BLaER1 treated with 17β-estradiol and CSF1 and Interleukin-3, amounts not matched to agents 10 nM and 100 nM (cell line): ENCODE measurements around the gene TVP23C.
"Not testable (repeated sequence)": the region's sequence is repeated elsewhere in the genome, so short reads cannot be mapped to it uniquely, and the experiment has no call there.

ENCODE experiments used
- H3K27ac ChIP-seq, 11 experiments: shearing (Covaris generic); formaldehyde crosslinking; 2 replicates each; pipeline ENCODE4 v1.8.1; 2022
- H3K27me3 ChIP-seq, 11 experiments: shearing (Covaris generic); formaldehyde crosslinking; 2 replicates each; pipeline ENCODE4 v1.8.1; 2022
- H3K36me3 ChIP-seq, 11 experiments: shearing (Covaris generic); formaldehyde crosslinking; 2 replicates each; pipeline ENCODE4 v1.8.1; 2022
- H3K4me1 ChIP-seq, 10 experiments: shearing (Covaris generic); formaldehyde crosslinking; 2 replicates each; pipeline ENCODE4 v1.8.1; 2022
- H3K4me2 ChIP-seq, 11 experiments: shearing (Covaris generic); formaldehyde crosslinking; 2 replicates each; pipeline ENCODE4 v1.8.1; 2022
- H3K4me3 ChIP-seq, 10 experiments: shearing (Covaris generic); formaldehyde crosslinking; 2 replicates each; pipeline ENCODE4 v1.8.1; 2022
- H3K9ac ChIP-seq, 11 experiments: shearing (Covaris generic); formaldehyde crosslinking; 2 replicates each; pipeline ENCODE4 v1.8.1; 2022
- H3K9me3 ChIP-seq, 11 experiments: shearing (Covaris generic); formaldehyde crosslinking; replicated peaks in 1 of 11; 2 replicates each; pipeline ENCODE4 v1.8.1; 2022
- H4K20me1 ChIP-seq, 11 experiments: shearing (Covaris generic); formaldehyde crosslinking; 2 replicates each; pipeline ENCODE4 v1.8.1; 2022

Gene TVP23C

GRCh38 chr17:15563375-15563857 lies at the start of gene TVP23C:
TSS of gene TVP23C (minus strand) at chr17:15563483. CDS start at chr17:15563448, 35 bp downstream.
- H3K4me1 ChIP-seq, H3K36me3 ChIP-seq, H3K9me3 ChIP-seq, H4K20me1 ChIP-seq, H3K27ac ChIP-seq: not testable (repeated sequence)
- H3K27me3 ChIP-seq, result peaks cover 0 to 15% (median 5%) of the 10 kb centered on the region in 11 experiments; a peak in 13 of 22 replicates
- peak within 1 kb of the TSS; percentile 27 to 63 (median 46); a peak in 16 of 20 replicates for H3K4me3 ChIP-seq
- peak within 1 kb of the TSS in 10 of 11 experiments; percentile 14 to 55 (median 40); a peak in 15 of 22 replicates for H3K4me2 ChIP-seq
- H3K9ac ChIP-seq, result 0 out of 22 replicates have a peak within 1 kb of the TSS, but pooled peaks of 1 of the 11 experiments have one; percentile 29

DNA sequence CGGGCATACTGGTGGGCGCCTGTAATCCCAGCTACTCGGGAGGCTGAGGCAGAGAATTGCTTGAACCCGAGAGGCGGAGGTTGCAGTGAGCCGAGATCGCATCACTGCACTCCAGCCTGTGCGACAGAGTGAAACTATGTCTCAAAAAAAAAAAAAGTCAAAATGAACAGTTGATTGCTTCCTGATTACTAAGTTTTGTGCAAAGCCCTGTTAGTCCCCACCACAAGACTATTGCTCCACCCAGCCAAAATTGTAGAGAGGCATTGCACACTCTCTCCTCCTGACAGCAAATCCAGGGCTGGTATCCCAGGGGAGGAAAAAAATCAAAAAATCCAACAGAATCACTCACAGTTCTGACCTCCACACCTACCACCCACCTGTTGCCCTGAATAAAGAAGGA lies 29.7 kb upstream of the TVP23C start:
- H3K4me3 ChIP-seq, H3K27ac ChIP-seq: not testable (repeated sequence)

DNA sequence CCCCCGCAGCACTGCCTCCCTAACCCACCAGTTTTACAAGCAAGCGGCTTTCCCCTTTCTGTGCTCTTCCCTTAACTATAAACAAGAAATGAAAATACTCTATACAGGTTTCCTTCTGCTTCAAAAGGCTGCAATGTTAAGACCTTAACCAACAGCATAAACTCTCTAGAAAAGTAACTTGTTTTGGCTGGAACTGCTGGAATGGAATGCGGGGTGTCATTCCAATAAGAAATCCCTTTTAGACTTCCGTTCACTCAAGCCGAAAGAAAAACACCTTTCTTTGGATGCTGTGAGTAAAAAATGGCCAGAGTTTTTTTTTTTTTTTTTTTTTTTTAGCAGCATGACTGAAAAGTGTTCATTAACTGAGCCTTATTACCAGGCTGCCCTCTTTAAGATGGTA lies 28.7 kb upstream of the TVP23C start:
- Histone ChIP-seq H3K27me3 (peaks cover 39 to 77% (median 58%) of the 10 kb centered on the region in 11 experiments), H3K4me1 (peaks cover 5 to 29% (median 15%) of the 10 kb centered on the region in 10 experiments; a peak in 16 of 20 replicates), H3K4me2 (peak overlapping the region in 6 of 11 experiments; percentile 6 to 33 (median 30); a peak in 7 of 22 replicates)
- not testable (repeated sequence) for H3K9ac ChIP-seq, H3K4me3 ChIP-seq, H3K9me3 ChIP-seq, H4K20me1 ChIP-seq, H3K27ac ChIP-seq, H3K36me3 ChIP-seq

More for the DNA sequence above, 29.7 kb upstream of the TVP23C start:
- H3K36me3 ChIP-seq, H3K9me3 ChIP-seq, H4K20me1 ChIP-seq, H3K9ac ChIP-seq: not testable (repeated sequence)
- peaks cover 5 to 29% (median 15%) of the 10 kb centered on the region in 10 experiments; a peak in 16 of 20 replicates for H3K4me1 ChIP-seq
- H3K4me2 ChIP-seq, result peak overlapping the region in 2 of 11 experiments; percentile 7 to 18; a peak in 1 of 22 replicates
- peaks cover 29 to 67% (median 49%) of the 10 kb centered on the region in 11 experiments for H3K27me3 ChIP-seq

- not testable (repeated sequence) for H3K27ac ChIP-seq, H4K20me1 ChIP-seq, H3K4me3 ChIP-seq, H3K9me3 ChIP-seq, H3K36me3 ChIP-seq, H3K9ac ChIP-seq
- Histone ChIP-seq H3K27me3 (peaks cover 48 to 88% (median 69%) of the 10 kb centered on the region in 11 experiments), H3K4me1 (peaks cover 5 to 29% (median 15%) of the 10 kb centered on the region in 10 experiments; a peak in 16 of 20 replicates), H3K4me2 (peak overlapping the region in 4 of 11 experiments; percentile 21 to 34 (median 30); a peak in 3 of 22 replicates)
Observed at GRCh38 chr17:15590844-15591243, 27.6 kb upstream of the TVP23C start.

DNA sequence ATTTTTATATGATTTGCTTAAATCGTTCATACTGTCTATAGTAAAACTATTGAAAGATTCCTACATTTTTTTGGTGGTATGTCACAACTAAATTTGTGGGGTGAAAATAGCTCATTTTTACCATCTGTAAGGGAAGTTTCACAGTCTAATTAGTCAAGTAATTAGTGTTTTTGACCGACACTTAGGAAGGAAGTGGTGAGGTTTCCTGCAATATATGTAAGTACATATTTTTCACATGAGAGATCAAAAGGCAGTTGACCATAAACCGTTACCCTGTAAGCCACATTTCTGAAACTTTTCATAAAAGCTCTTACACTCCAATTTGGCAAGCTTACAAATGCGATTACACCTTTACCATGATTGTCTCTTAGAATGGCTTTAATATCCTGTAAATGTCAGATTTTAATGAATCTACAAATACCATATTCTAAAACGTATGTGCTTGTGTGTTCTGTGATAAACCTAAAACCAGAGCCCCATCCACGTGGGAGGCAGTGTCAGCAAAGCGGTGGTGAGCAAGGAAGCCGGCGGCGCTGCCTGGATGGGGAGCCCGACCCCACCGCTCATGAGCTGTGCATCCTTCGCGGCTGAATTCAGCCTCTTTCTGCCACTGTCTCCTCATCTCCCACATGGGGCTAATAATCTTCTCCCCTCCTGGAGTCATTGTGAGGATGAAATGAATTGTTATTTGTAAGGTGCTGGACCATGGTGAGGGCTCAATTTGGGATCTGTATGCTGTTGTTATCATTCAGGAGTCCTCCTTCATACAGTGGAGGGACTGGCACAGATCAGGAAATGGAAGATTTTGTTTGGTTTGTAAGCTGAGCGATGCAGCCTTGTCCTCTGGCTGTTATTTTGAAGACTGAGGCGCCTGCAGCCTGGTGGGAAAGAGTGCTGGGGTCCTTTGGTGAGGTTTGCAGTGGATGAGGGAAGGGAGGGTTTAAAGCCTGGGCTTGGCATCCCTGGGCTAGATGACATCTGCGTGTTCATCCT lies 26.6 kb upstream of the TVP23C start:
- H3K27me3 ChIP-seq, result peaks cover 52 to 95% (median 73%) of the 10 kb centered on the region in 11 experiments
- not testable (repeated sequence) for H3K9ac ChIP-seq, H4K20me1 ChIP-seq, H3K36me3 ChIP-seq, H3K4me3 ChIP-seq, H3K27ac ChIP-seq, H3K9me3 ChIP-seq
- H3K4me2 ChIP-seq, result peak overlapping the region in 10 of 11 experiments; percentile 33 to 71 (median 60); a peak in 16 of 22 replicates
- H3K4me1 ChIP-seq, result peaks cover 5 to 29% (median 15%) of the 10 kb centered on the region in 10 experiments; a peak in 16 of 20 replicates

DNA sequence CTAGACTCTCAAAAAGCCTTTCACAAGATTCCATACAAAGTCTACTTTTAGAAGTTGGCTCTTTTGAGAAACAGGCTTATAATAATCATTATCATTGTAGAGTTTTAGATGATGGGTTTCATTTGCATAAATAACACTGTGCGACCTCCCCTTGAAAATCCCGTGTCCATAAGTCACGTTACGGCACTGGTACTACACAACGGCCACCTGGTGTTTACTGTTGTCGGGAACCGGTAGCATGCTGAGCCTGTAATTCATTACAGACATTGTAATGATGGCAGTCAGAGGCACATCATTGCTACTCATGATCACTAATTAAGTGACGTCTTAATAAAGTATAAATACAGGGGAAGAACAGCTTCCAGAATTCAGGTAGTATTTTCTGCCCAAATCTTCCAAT lies 24.7 kb upstream of the TVP23C start:
- H3K9ac ChIP-seq, H3K9me3 ChIP-seq, H3K4me3 ChIP-seq, H3K27ac ChIP-seq, H4K20me1 ChIP-seq, H3K36me3 ChIP-seq: not testable (repeated sequence)
- Histone ChIP-seq H3K4me1 (peaks cover 5 to 29% (median 15%) of the 10 kb centered on the region in 10 experiments; a peak in 16 of 20 replicates), H3K4me2 (0 out of 22 replicates have a peak overlapping the region, but pooled peaks of 1 of the 11 experiments have one; percentile 0), H3K27me3 (peaks cover 51 to 85% (median 68%) of the 10 kb centered on the region in 11 experiments)

DNA sequence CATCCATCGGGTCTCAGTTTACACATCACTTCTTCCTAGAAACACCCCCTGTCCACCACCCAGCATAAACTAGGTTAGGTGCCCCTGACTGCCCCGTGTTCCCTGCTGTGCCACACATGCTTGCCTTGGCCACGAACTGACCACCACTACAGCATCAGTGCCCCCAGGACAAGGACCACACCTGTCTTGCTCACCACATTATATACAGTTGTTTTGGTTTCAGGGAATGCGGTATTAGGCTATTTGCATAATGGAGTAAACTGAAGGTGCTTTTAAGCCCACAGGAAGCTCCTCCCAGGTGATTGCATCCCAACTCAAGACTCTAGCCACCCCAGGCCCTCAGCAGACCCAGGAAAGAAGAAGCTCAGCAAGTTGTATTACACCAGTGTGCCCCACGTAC lies 20.0 kb upstream of the TVP23C start:
- H3K4me2 ChIP-seq, H3K36me3 ChIP-seq, H3K9me3 ChIP-seq, H3K4me3 ChIP-seq, H3K4me1 ChIP-seq, H3K27ac ChIP-seq, H3K9ac ChIP-seq, H4K20me1 ChIP-seq: not testable (repeated sequence)
- peaks cover 19 to 44% (median 31%) of the 10 kb centered on the region in 11 experiments for H3K27me3 ChIP-seq

DNA sequence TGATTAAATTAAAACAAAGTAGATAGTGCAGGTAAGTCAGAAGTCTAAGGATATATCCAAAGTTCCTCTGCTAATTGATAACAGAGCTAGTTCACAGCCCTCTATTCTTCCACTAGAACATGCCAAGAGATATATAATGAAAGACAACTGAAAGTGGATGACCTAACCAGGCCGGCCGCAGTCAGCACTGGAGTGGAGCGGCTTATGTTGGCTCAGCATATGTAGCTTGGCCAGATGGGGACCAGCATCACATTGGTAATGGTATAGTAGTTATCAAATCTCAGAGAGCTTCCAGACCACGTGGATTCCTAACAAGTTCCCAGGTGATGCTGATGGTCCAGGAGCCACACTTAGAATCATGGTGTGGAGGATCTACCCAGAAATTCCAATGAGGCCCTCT lies 18.2 kb upstream of the TVP23C start:
- H3K9me3 ChIP-seq, H3K4me2 ChIP-seq, H3K36me3 ChIP-seq, H3K4me1 ChIP-seq, H4K20me1 ChIP-seq, H3K4me3 ChIP-seq, H3K27ac ChIP-seq, H3K9ac ChIP-seq: not testable (repeated sequence)
- peaks cover 4 to 26% (median 12%) of the 10 kb centered on the region in 11 experiments; a peak in 20 of 22 replicates for H3K27me3 ChIP-seq

- H3K4me3 ChIP-seq, H3K4me2 ChIP-seq: not testable (repeated sequence)
Observed at GRCh38 chr17:15576848-15577247, 13.6 kb upstream of the TVP23C start.

GRCh38 chr17:15574660-15575059 lies 11.4 kb upstream of the TVP23C start:
- not testable (repeated sequence) for H3K27me3 ChIP-seq, H3K27ac ChIP-seq, H3K4me3 ChIP-seq

More at GRCh38 chr17:15576848-15577247, 13.6 kb upstream of the TVP23C start:
- not testable (repeated sequence) for H3K9me3 ChIP-seq, H3K27ac ChIP-seq, H3K4me1 ChIP-seq, H4K20me1 ChIP-seq, H3K36me3 ChIP-seq, H3K9ac ChIP-seq, H3K27me3 ChIP-seq

GRCh38 chr17:15573870-15574269 lies 10.6 kb upstream of the TVP23C start:
- H3K36me3 ChIP-seq, H3K27ac ChIP-seq, H3K4me2 ChIP-seq, H3K4me1 ChIP-seq, H3K4me3 ChIP-seq, H4K20me1 ChIP-seq, H3K9ac ChIP-seq, H3K27me3 ChIP-seq, H3K9me3 ChIP-seq: not testable (repeated sequence)

More at GRCh38 chr17:15574660-15575059, 11.4 kb upstream of the TVP23C start:
- H3K4me2 ChIP-seq, H4K20me1 ChIP-seq, H3K4me1 ChIP-seq, H3K9me3 ChIP-seq, H3K36me3 ChIP-seq, H3K9ac ChIP-seq: not testable (repeated sequence)

GRCh38 chr17:15562613-15563374 lies 489 bp downstream of the TVP23C start:
- H3K4me1 ChIP-seq, H3K27ac ChIP-seq, H3K9me3 ChIP-seq, H3K36me3 ChIP-seq, H4K20me1 ChIP-seq: not testable (repeated sequence)
- H3K4me3 ChIP-seq, result peak overlapping the region; percentile 27 to 63 (median 46); a peak in 16 of 20 replicates
- peaks cover 0 to 15% (median 5%) of the 10 kb centered on the region in 11 experiments; a peak in 13 of 22 replicates for H3K27me3 ChIP-seq
- peak overlapping the region in 4 of 11 experiments; percentile 32 to 47 (median 35); a peak in 5 of 22 replicates for H3K4me2 ChIP-seq
- 0 out of 22 replicates have a peak overlapping the region, but pooled peaks of 1 of the 11 experiments have one; percentile 29 for H3K9ac ChIP-seq
